Hepatocyte (in vitro differentiated cells): ENCODE data around the gene EDA. TPM values are rescaled to one million over a fixed set of nuclear protein-coding genes. Genes with fewer than 3 reads are reported as not detected.

Experiments used
- DNase-seq: peaks from one replicate; pipeline ENCODE4 v3.0.0-alpha.2; 2016; ENCODE audit warnings: low spot score
- H2AFZ ChIP-seq: fragments of 200-600 bp; sonication (generic); 2 replicates; pipeline ENCODE4 v1.6.0; 2016; ENCODE audit warnings: antibody characterized with exemption, mild to moderate bottlenecking
- H3K27ac ChIP-seq: fragments of 200-600 bp; sonication (generic); 2 replicates; pipeline ENCODE4 v1.5.1; 2016; ENCODE audit warnings: mild to moderate bottlenecking
- H3K27me3 ChIP-seq: fragments of 200-600 bp; sonication (generic); 2 replicates; pipeline ENCODE4 v1.6.1; 2016
- H3K36me3 ChIP-seq: fragments of 200-600 bp; sonication (generic); replicated peaks from 2 replicates; pipeline ENCODE4 v1.5.1; 2016; ENCODE audit warnings: low read depth; ENCODE audit not compliant: insufficient read depth
- H3K4me1 ChIP-seq: fragments of 200-600 bp; sonication (generic); 2 replicates; pipeline ENCODE4 v1.5.1; 2016; ENCODE audit warnings: mild to moderate bottlenecking, moderate library complexity; ENCODE audit not compliant: insufficient read depth
- H3K4me2 ChIP-seq: fragments of 200-600 bp; sonication (generic); 2 replicates; pipeline ENCODE4 v1.6.0; 2016
- H3K4me3 ChIP-seq: fragments of 200-600 bp; sonication (generic); 2 replicates; pipeline ENCODE4 v1.5.1; 2016; ENCODE audit warnings: mild to moderate bottlenecking
- H3K79me2 ChIP-seq: fragments of 200-600 bp; sonication (generic); 2 replicates; pipeline ENCODE4 v1.6.0; 2017; ENCODE audit warnings: mild to moderate bottlenecking
- H3K9me2 ChIP-seq: fragments of 200-600 bp; sonication (generic); replicated peaks from 2 replicates; pipeline ENCODE4 v1.6.0; 2017; ENCODE audit warnings: mild to moderate bottlenecking; ENCODE audit not compliant: insufficient read depth
- H3K9me3 ChIP-seq: fragments of 200-600 bp; sonication (generic); 2 replicates; pipeline ENCODE4 v1.5.1; 2016; ENCODE audit warnings: low read depth, mild to moderate bottlenecking
- H4K20me1 ChIP-seq: fragments of 200-600 bp; sonication (generic); 2 replicates; pipeline ENCODE4 v1.6.0; 2016; ENCODE audit warnings: mild to moderate bottlenecking; ENCODE audit not compliant: insufficient read depth, poor library complexity, severe bottlenecking
- EZH2 ChIP-seq: fragments of 200-600 bp; sonication (generic); IDR thresholded peaks from 2 replicates; pipeline ENCODE4 v1.6.1; 2016; ENCODE audit warnings: antibody characterized with exemption, mild to moderate bottlenecking, borderline replicate concordance
- EZH2phosphoT487 ChIP-seq: fragments of 200-600 bp; sonication (generic); IDR thresholded peaks from one replicate; pipeline ENCODE4 v1.6.1; 2018; ENCODE audit warnings: antibody characterized with exemption, mild to moderate bottlenecking, low read depth, moderate library complexity; ENCODE audit not compliant: unreplicated experiment, severe bottlenecking
- WGBS: methylation state at CpG from one replicate; pipeline ENCODE4 v1.1.6; 2016; ENCODE audit warnings: low lambda C conversion rate; ENCODE audit errors: missing lambda C conversion rate; 5-methylcytosine and 5-hydroxymethylcytosine counted together
- polyA plus RNA-seq: library from polyadenylated mRNA; unstranded; fragments of >200 nt; fragmentation: Nextera tagmentation; extraction: Ambion mirVana; gene quantifications from 2 replicates; pipeline ENCODE4 v1.2.1, GENCODE V29; 2016
- total RNA-seq: library from RNA; depleted of rRNA; stranded (reverse); fragments of >200 nt; gene quantifications from 2 replicates; pipeline ENCODE4 v1.2.3, GENCODE V29; 2014
- TF ChIP-seq, protein P1 (sequence below): fragments of 200-600 bp; sonication (generic); IDR thresholded peaks from 2 replicates; pipeline ENCODE4 v1.5.1; 2016; ENCODE audit warnings: antibody characterized with exemption, mild to moderate bottlenecking; ENCODE audit not compliant: poor library complexity

The EDA gene
- total RNA-seq: 15.6 and 19.1 TPM in 2 replicates
- polyA plus RNA-seq: 4.7 and 8.2 TPM in 2 replicates

DNA sequence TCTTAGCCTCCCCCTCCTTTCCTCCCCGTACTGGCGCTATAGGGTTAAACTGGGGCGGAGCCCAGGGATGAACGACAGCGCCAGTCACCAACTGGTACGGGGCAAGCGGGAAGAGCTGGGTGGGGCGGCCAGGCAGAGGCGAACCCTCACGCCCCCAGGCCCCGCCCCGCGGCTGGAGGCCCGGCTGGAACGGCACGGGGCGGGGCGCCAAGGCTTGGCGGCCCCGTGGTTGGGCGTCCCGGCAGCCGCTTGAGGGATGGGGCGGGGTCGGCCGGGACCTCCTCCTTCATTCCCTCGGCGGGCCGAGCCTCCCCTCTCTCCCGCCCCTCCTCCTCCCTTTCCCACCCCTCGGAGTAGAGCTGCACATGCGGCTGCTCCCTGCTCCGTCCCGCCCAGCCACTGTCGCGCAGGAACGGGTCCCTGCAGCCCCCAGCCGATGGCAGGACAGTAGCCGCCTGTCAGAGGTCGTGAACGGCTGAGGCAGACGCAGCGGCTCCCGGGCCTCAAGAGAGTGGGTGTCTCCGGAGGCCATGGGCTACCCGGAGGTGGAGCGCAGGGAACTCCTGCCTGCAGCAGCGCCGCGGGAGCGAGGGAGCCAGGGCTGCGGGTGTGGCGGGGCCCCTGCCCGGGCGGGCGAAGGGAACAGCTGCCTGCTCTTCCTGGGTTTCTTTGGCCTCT lies at the start of gene EDA:
Gene EDA, plus strand, starts transcription at position 335 of the 678 bp plus-strand sequence.
- 42% methylated on average over 37 of the region's 56 CpGs for WGBS
- H3K27ac ChIP-seq: peak within 1 kb of the TSS; percentile 73
- peak within 1 kb of the TSS; percentile 85 for H3K4me2 ChIP-seq
- H3K9me2 ChIP-seq: no peaks in the 10 kb centered on the region
- peak within 1 kb of the TSS; percentile 63 for H3K4me3 ChIP-seq
- TF ChIP-seq EZH2phosphoT487 (no peak), EZH2 (no peak)
- TF ChIP-seq, protein P1, sequence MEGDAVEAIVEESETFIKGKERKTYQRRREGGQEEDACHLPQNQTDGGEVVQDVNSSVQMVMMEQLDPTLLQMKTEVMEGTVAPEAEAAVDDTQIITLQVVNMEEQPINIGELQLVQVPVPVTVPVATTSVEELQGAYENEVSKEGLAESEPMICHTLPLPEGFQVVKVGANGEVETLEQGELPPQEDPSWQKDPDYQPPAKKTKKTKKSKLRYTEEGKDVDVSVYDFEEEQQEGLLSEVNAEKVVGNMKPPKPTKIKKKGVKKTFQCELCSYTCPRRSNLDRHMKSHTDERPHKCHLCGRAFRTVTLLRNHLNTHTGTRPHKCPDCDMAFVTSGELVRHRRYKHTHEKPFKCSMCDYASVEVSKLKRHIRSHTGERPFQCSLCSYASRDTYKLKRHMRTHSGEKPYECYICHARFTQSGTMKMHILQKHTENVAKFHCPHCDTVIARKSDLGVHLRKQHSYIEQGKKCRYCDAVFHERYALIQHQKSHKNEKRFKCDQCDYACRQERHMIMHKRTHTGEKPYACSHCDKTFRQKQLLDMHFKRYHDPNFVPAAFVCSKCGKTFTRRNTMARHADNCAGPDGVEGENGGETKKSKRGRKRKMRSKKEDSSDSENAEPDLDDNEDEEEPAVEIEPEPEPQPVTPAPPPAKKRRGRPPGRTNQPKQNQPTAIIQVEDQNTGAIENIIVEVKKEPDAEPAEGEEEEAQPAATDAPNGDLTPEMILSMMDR: no peak
- no peaks in the 10 kb centered on the region for H3K4me1 ChIP-seq
- H3K36me3 ChIP-seq: no peaks in the 10 kb centered on the region
- H2AFZ ChIP-seq: peak within 1 kb of the TSS; percentile 64
- peaks cover 17% of the 10 kb centered on the region for H3K79me2 ChIP-seq
- peak; percentile 94 for DNase-seq
- H4K20me1 ChIP-seq: no peaks in the 10 kb centered on the region
- no peaks in the 10 kb centered on the region for H3K9me3 ChIP-seq
- H3K27me3 ChIP-seq: no peaks in the 10 kb centered on the region

DNA sequence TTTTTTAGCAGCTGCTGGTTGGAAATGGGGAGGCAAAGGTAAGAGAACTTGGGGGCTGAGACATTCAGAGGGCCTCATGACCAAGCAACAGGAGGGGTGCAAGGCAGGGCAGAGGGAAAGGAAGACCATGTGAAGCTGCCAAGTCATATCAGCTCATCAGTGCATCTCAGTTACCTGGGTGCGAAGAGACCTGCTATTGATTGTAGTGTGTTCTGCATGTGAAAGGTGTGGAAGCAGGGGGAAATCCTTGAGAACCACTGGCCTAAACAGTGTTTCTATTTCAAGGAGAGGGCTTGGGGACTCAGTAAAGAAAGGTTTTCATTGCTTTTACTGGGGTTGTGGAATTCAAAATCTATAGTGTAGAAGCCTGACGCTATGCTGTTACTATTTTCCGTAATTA lies 47.1 kb upstream of the EDA start:
- DNase-seq: no peak
- Histone ChIP-seq H3K4me3 (no peak overlapping the region), H3K4me1 (no peaks in the 10 kb centered on the region), H3K79me2 (no peaks in the 10 kb centered on the region), H3K9me2 (no peaks in the 10 kb centered on the region), H3K9me3 (peaks cover 4% of the 10 kb centered on the region), H3K27me3 (no peaks in the 10 kb centered on the region), H3K36me3 (no peaks in the 10 kb centered on the region), H3K4me2 (no peak overlapping the region), H3K27ac (no peak overlapping the region), H4K20me1 (no peaks in the 10 kb centered on the region), H2AFZ (no peak overlapping the region)
- TF ChIP-seq, protein P1: no peak
- no peak for TF ChIP-seq EZH2phosphoT487
- no peak for TF ChIP-seq EZH2
- WGBS: 79% methylated on average over 3 of the region's 3 CpGs

DNA sequence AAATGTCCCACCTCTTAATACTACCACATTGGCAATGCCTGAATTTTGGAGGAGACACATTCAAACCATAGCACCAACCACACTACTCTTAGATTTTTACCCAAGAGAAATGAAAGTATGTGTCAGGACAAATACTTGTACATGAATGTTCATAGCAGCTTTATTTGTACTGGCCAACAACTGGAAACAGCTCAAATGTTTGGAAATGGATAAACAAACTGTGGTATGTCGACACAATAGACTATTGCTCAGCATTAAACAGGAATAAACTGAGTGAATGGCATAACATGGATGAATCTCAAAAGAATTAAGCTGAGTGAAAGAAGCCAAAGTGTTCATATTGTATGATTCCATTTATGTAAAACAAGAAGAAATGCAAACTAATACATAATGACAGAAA lies 18.5 kb upstream of the EDA start:
- H3K79me2 ChIP-seq: no peaks in the 10 kb centered on the region
- no peak overlapping the region for H3K4me2 ChIP-seq
- H3K4me3 ChIP-seq: no peak overlapping the region
- no peaks in the 10 kb centered on the region for H3K27me3 ChIP-seq
- no peaks in the 10 kb centered on the region for H3K4me1 ChIP-seq
- no peak for DNase-seq
- H3K9me3 ChIP-seq: no peaks in the 10 kb centered on the region
- H3K36me3 ChIP-seq: no peaks in the 10 kb centered on the region
- TF ChIP-seq EZH2: no peak
- TF ChIP-seq, protein P1: no peak
- no peak for TF ChIP-seq EZH2phosphoT487
- H3K9me2 ChIP-seq: no peaks in the 10 kb centered on the region
- H4K20me1 ChIP-seq: no peaks in the 10 kb centered on the region
- H3K27ac ChIP-seq: no peak overlapping the region
- no peak overlapping the region for H2AFZ ChIP-seq
- WGBS: 52% methylated on average over 1 of the region's 1 CpG
